ENCODE results near the gene ANXA2. TPM values are rescaled to one million over a fixed set of nuclear protein-coding genes. Genes with fewer than 3 reads are reported as not detected.

ANXA2 gene
- polyA plus RNA-seq, 1 of the 3 experiments (the other 2 are of a cell fraction): 4,669 TPM

GRCh38 chr15:60372756-60373155 is 25.0 kb downstream of the ANXA2 start:
- no peak for DNase-seq
- no peak overlapping the region for H3K4me3 ChIP-seq (ENCODE audit: low read depth in 2 of 2, low read length in 1 of 2)
- TF ChIP-seq POLR2AphosphoS5 (IDR thresholded peaks at IDR 0.05; ENCODE audit: low read depth, low read length): no peak
- no peak for TF ChIP-seq RAD21 (IDR thresholded peaks at IDR 0.05; ENCODE audit: low read length)
- no peak for TF ChIP-seq CTCF (IDR thresholded peaks at IDR 0.05)
- no peak for TF ChIP-seq FOXM1 (IDR thresholded peaks at IDR 0.05; ENCODE audit: low read depth)
- TF ChIP-seq FOSL2 (IDR thresholded peaks at IDR 0.05; ENCODE audit: borderline replicate concordance, low read depth): no peak
- TF ChIP-seq CHD2 (IDR thresholded peaks at IDR 0.05; ENCODE audit: low read length, partially characterized antibody): no peak
- no peak for TF ChIP-seq GABPA (IDR thresholded peaks at IDR 0.05; ENCODE audit: low read depth)
- ChIA-PET POLR2A (no interaction called here), CTCF (interaction anchor here (1.1 to 1.5 kb wide), 2 partner anchors 13 to 45 kb away, joined by 4 to 6 read pairs; no protein-coding TSS in a partner anchor)
- no peak overlapping the region for H2AFZ ChIP-seq (ENCODE audit: low read depth)
- no peaks in the 10 kb centered on the region for H3K27me3 ChIP-seq (ENCODE audit: insufficient read depth)
- H3K9me3 ChIP-seq: no peaks in the 10 kb centered on the region
- peaks cover 90% of the 10 kb centered on the region for H3F3A ChIP-seq (replicated peaks; ENCODE audit: insufficient read depth)
- H3K9ac ChIP-seq: peak overlapping the region; percentile 84
- peaks cover 29% of the 10 kb centered on the region for H4K20me1 ChIP-seq (ENCODE audit: insufficient read depth)
- peaks cover 17 to 82% of the 10 kb centered on the region in 2 experiments for H3K4me1 ChIP-seq (ENCODE audit: control insufficient read depth in 1 of 2, insufficient read depth in 2 of 2, low read depth in 1 of 2, low read length in 1 of 2)
- H3K4me2 ChIP-seq: peak overlapping the region; percentile 50; the same call in 1 of the 2 replicates
- H3K36me3 ChIP-seq (replicated peaks in 1 of 2; ENCODE audit: control insufficient read depth in 1 of 2, insufficient read depth in 2 of 2, low read length in 1 of 2): peaks cover 55 to 67% of the 10 kb centered on the region in 2 experiments
- WGBS (ENCODE audit: low lambda C conversion rate): 73% methylated on average over 1 of the region's 1 CpG
- H3K79me2 ChIP-seq (ENCODE audit: insufficient read depth): peaks cover 86% of the 10 kb centered on the region
- no peaks in the 10 kb centered on the region for H3K9me2 ChIP-seq
- peak overlapping the region; percentile 84 to 99; a peak in 3 of 4 replicates for H3K27ac ChIP-seq (ENCODE audit: low read depth in 2 of 2, low read length in 1 of 2)

- peaks cover 17 to 76% of the 10 kb centered on the region in 2 experiments for H3K4me1 ChIP-seq (ENCODE audit: control insufficient read depth in 1 of 2, insufficient read depth in 2 of 2, low read depth in 1 of 2, low read length in 1 of 2)
- peak overlapping the region; percentile 84 for H3K9ac ChIP-seq
- 78% methylated on average over 4 of the region's 4 CpGs for WGBS (ENCODE audit: low lambda C conversion rate)
- H3K9me3 ChIP-seq: no peaks in the 10 kb centered on the region
- POLR2A ChIA-PET: no interaction called here
- no peak overlapping the region for H3K4me3 ChIP-seq (ENCODE audit: low read depth in 2 of 2, low read length in 1 of 2)
- no peaks in the 10 kb centered on the region for H3K27me3 ChIP-seq (ENCODE audit: insufficient read depth)
- H3K27ac ChIP-seq (ENCODE audit: low read depth in 2 of 2, low read length in 1 of 2): peak overlapping the region; percentile 70 to 99
- CTCF ChIA-PET: interaction anchor here (1.5 kb wide), 1 partner anchor 13 kb away, joined by 6 read pairs; no protein-coding TSS in a partner anchor
- peak overlapping the region; percentile 35; the same call in 1 of the 2 replicates for H3K4me2 ChIP-seq
- no peak overlapping the region for H2AFZ ChIP-seq (ENCODE audit: low read depth)
- H3K9me2 ChIP-seq: no peaks in the 10 kb centered on the region
- peaks cover 80% of the 10 kb centered on the region for H3K79me2 ChIP-seq (ENCODE audit: insufficient read depth)
- H4K20me1 ChIP-seq (ENCODE audit: insufficient read depth): peaks cover 28% of the 10 kb centered on the region; the same call in 1 of the 2 replicates
- peak; percentile 77 for TF ChIP-seq POLR2AphosphoS5 (IDR thresholded peaks at IDR 0.05; ENCODE audit: low read depth, low read length)
- TF ChIP-seq REST (IDR thresholded peaks at IDR 0.05; ENCODE audit: low read depth, low read length): no peak
- H3F3A ChIP-seq (replicated peaks; ENCODE audit: insufficient read depth): peaks cover 84% of the 10 kb centered on the region
- no peak for DNase-seq
- H3K36me3 ChIP-seq (replicated peaks in 1 of 2; ENCODE audit: control insufficient read depth in 1 of 2, insufficient read depth in 2 of 2, low read length in 1 of 2): peaks cover 55 to 62% of the 10 kb centered on the region in 2 experiments
Measured at GRCh38 chr15:60372227-60372626, 25.6 kb downstream of the ANXA2 start.
